PC-3 (cell line): ENCODE data around the gene ZBTB46.

Experiments
- CTCF ChIP-seq: fragments of 300-600 bp; sonication (generic); conservative IDR thresholded peaks from 2 replicates; pipeline ENCODE4 v1.5.1; 2017; ENCODE audit warnings: antibody characterized with exemption, low read depth, mild to moderate bottlenecking, low read length
- EZH2 ChIP-seq: fragments of 300-600 bp; sonication (generic); IDR thresholded peaks from one replicate; pipeline ENCODE4 v1.6.1; 2017; ENCODE audit warnings: antibody characterized with exemption, mild to moderate bottlenecking, low read length; ENCODE audit not compliant: unreplicated experiment
- EZH2phosphoT487 ChIP-seq: fragments of 300-600 bp; sonication (generic); IDR thresholded peaks from 2 replicates; pipeline ENCODE4 v1.6.1; 2018; ENCODE audit warnings: mild to moderate bottlenecking, antibody characterized with exemption, low read length, borderline replicate concordance

GRCh38 chr20:63771046-63771707, 59.9 kb downstream of the ZBTB46 start:
- no peak for TF ChIP-seq CTCF
- TF ChIP-seq EZH2, result no peak
- no peak for TF ChIP-seq EZH2phosphoT487
